Heart left ventricle (tissue), 16 donors: ENCODE results near the gene XPC. TPM values are rescaled to one million over a fixed set of nuclear protein-coding genes. Genes with fewer than 3 reads are reported as not detected.

Experiments used
- ATAC-seq, 4 donors: fragments of 200-7000 bp; cut with Tn5 transposase; one replicate each; pipeline ENCODE4 v1.9.1; 2020 to 2022; ENCODE audit warnings: moderate library complexity in 4 of 4, mild to moderate bottlenecking in 3 of 4, moderate number of reproducible peaks in 1 of 4
- DNase-seq, 5 donors: peaks; one replicate each; pipeline ENCODE4 v3.0.0-alpha.2; 2020
- H3K27ac ChIP-seq, 12 donors: fragments of 200-600 bp; sonication (generic) in 4 of 12; one replicate each; pipeline versions ENCODE4 v1.5.0 to v1.8.0; 2016 to 2022; ENCODE audit warnings: mild to moderate bottlenecking in 2 of 12
- H3K27me3 ChIP-seq, 9 donors: fragments of 200-600 bp; sonication (generic) in 2 of 9; one replicate each; pipeline versions ENCODE4 v1.5.1 to v1.8.0; 2016 to 2022; ENCODE audit warnings: mild to moderate bottlenecking in 3 of 9
- H3K36me3 ChIP-seq, 9 donors: fragments of 200-600 bp; sonication (generic) in 2 of 9; one replicate each; pipeline versions ENCODE4 v1.5.0 to v1.8.0; 2018 to 2022; ENCODE audit warnings: mild to moderate bottlenecking in 2 of 9
- H3K4me1 ChIP-seq, 12 donors: fragments of 200-600 bp; sonication (generic) in 4 of 12; one replicate each; pipeline versions ENCODE4 v1.5.0 to v1.8.0; 2016 to 2022; ENCODE audit warnings: mild to moderate bottlenecking in 3 of 12
- H3K4me3 ChIP-seq, 12 donors: fragments of 200-600 bp; sonication (generic) in 4 of 12; one replicate each; pipeline versions ENCODE4 v1.5.0 to v1.8.0; 2017 to 2022; ENCODE audit warnings: mild to moderate bottlenecking in 9 of 12, moderate library complexity in 4 of 12
- H3K9me3 ChIP-seq, 12 donors: fragments of 200-600 bp; sonication (generic) in 4 of 12; one replicate each; pipeline versions ENCODE4 v1.5.0 to v1.8.0; 2016 to 2022; ENCODE audit warnings: mild to moderate bottlenecking in 1 of 12
- CTCF ChIP-seq, 12 donors: fragments of 200-600 bp; sonication (generic) in 4 of 12; IDR thresholded peaks; one replicate each; pipeline versions ENCODE4 v1.5.0 to v1.8.0; 2018 to 2022; ENCODE audit warnings: antibody characterized with exemption in 12 of 12, mild to moderate bottlenecking in 5 of 12
- POLR2A ChIP-seq, 2 donors: fragments of 450-650 bp; IDR thresholded peaks; one replicate each; pipeline ENCODE4 v1.6.1; 2017; ENCODE audit warnings: antibody characterized with exemption in 2 of 2, mild to moderate bottlenecking in 2 of 2, moderate library complexity in 2 of 2
- WGBS, 4 donors: extraction: QIAGEN DNeasy Blood & Tissue Kit in 2 of 4; methylation state at CpG; one replicate each; pipeline versions ENCODE4 v1.1.5 to v1.1.7; 2013 to 2018; 5-methylcytosine and 5-hydroxymethylcytosine counted together
- intact Hi-C, 10 donors: fragments of 100-400 bp; cut with DNase I; formaldehyde crosslinking; loops; one replicate each; pipeline versions ENCODE4 v1.11.1 to v1.14.2; 2022
- polyA plus RNA-seq, 2 donors: library from polyadenylated mRNA; stranded (reverse); fragments of 200-250 nt; gene quantifications; one replicate each; pipeline ENCODE4 v1.2.3, GENCODE V29; 2013
- total RNA-seq, 9 donors: library from RNA; depleted of rRNA in 2 of 9; stranded (reverse); fragments of >200 nt in 2 of 9; fragmentation: NEBNext Ultra II Directional in 3 of 9; extraction: Animal tissue kit (Norgen Biotek cat#: 25700) in 3 of 9; gene quantifications; one replicate each; pipeline versions ENCODE4 v1.1.0 to v1.2.4, GENCODE V29; 2016 to 2023
- donor health status: ischemic (EF 13 %, LVEDD 7.1; RV severe dilation, severe dysfunction).
- donor health status: healthy with polysubstance abuse.
- donor health status: DM: no; HTN: yes; CAD: no.
- donor health status: DM: no; HTN: no; CAD: no.
- donor health status: ischemic (EF 25% LVEDD 6.9; RV normal size, moderate dysfunction).
- donor health status: ischemic (EF 25% LVEDD 5.7; RV mildly dilated, moderate dysfunction).
- donor health status: healthy.
- donor health status: DM: yes; HTN: yes; CAD: no.
- donor health status: ischemic (EF 35%, LVEDD 5.7; RV mildly dilated, moderate dysfunction).
- donor health status: nonischemic (EF 11% LVEDD 7.7; RV severe dilation, severe dysfunction).
- donor health status: DM: yes; HTN: yes; CAD: no.
- donor health status: PGD.
- donor health status: ischemic (EF 29% LVEDD 5.4; RV normal size, mild dysfunction).
- donor health status: nonischemic (EF 23%, LVEDD 6.1; RV moderate dilation, normal function).

XPC gene
- total and polyA plus RNA-seq, 11 donors, result 6.1 to 20.0 (median 9.5) TPM

- H3K36me3 ChIP-seq, result peaks cover 0 to 93% (median 77%) of the 10 kb centered on the region in 9 donors
- no peaks in the 10 kb centered on the region for H3K9me3 ChIP-seq
- H3K4me1 ChIP-seq, result peaks cover 0 to 2% (median 0%) of the 10 kb centered on the region in 12 donors
- no peak for DNase-seq
- intact Hi-C loops, result no loop called here
- H3K27me3 ChIP-seq, result no peaks in the 10 kb centered on the region
- WGBS, 4 donors, result 90 to 96% (median 92%) methylated on average over 4 of the region's 4 CpGs
- TF ChIP-seq POLR2A (IDR thresholded peaks at IDR 0.05) (no peak), CTCF (IDR thresholded peaks at IDR 0.05) (no peak)
- no peak overlapping the region for H3K4me3 ChIP-seq
- H3K27ac ChIP-seq, result no peak overlapping the region
- ATAC-seq, result no peak
Observed at GRCh38 chr3:14152963-14153355, 25.4 kb downstream of the XPC start.

DNA sequence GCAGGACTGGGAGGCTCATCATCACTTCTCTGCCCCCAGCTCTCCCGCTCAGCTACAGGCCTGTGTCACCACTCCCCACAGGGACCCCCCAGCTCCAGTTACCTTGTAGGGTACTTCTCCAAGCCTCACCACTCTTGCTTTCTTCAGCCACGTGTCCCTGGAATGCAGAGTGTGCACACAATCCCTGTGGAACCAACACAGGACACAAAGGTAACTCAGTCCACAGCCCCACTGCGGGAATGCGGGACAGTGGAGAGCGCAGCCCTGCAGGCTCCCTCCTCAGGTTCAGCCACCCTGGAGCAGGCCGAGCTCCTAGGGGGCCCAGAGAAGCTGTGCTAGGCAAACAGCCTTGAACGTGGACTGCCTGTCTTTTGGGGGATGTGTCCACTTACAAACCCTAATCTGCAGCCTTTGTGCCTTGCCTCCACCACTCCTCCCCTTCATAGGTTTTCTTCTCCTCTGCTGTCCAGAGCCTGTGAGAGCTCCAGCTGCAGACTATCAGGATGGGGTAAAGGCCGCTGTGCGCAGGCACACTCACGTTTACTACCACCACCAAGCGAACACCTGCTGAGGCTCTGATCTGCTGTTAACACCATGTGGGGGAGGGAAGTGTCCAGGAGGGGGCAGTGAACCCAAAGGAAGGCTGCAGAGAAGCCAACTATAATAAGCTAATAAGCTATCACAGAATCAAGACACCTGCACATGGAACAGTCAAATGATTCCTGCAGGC is 26.0 kb downstream of the XPC start:
- Histone ChIP-seq H3K4me3 (no peak overlapping the region), H3K27ac (no peak overlapping the region), H3K4me1 (peaks cover 0 to 7% (median 0%) of the 10 kb centered on the region in 12 donors), H3K36me3 (peaks cover 0 to 93% (median 77%) of the 10 kb centered on the region in 9 donors), H3K9me3 (no peaks in the 10 kb centered on the region), H3K27me3 (no peaks in the 10 kb centered on the region)
- peak in 1 of 5 donors; percentile 8 for DNase-seq
- WGBS, 4 donors, result 88 to 96% (median 91%) methylated on average over 11 of the region's 11 CpGs
- intact Hi-C loops, result no loop called here
- ATAC-seq, result no peak
- TF ChIP-seq CTCF (IDR thresholded peaks at IDR 0.05) (peak in 2 of 12 donors; percentile 4 to 19), POLR2A (IDR thresholded peaks at IDR 0.05) (no peak)

GRCh38 chr3:14151471-14152083 is 26.8 kb downstream of the XPC start:
- TF ChIP-seq POLR2A (IDR thresholded peaks at IDR 0.05), result no peak
- H3K4me1 ChIP-seq, result peaks cover 0 to 15% (median 0%) of the 10 kb centered on the region in 12 donors
- no peak for DNase-seq
- no peaks in the 10 kb centered on the region for H3K9me3 ChIP-seq
- ATAC-seq, result no peak
- no peak overlapping the region for H3K27ac ChIP-seq
- no peaks in the 10 kb centered on the region for H3K27me3 ChIP-seq
- intact Hi-C loops, result no loop called here
- H3K36me3 ChIP-seq, result peaks cover 0 to 93% (median 77%) of the 10 kb centered on the region in 9 donors
- no peak overlapping the region for H3K4me3 ChIP-seq
- WGBS, 4 donors, result 86 to 94% (median 90%) methylated on average over 10 to 12 of the region's 12 CpGs

GRCh38 chr3:14150491-14151230 is 27.7 kb downstream of the XPC start:
- H3K4me1 ChIP-seq, result peaks cover 0 to 22% (median 2%) of the 10 kb centered on the region in 12 donors
- TF ChIP-seq CTCF (IDR thresholded peaks at IDR 0.05) (no peak), POLR2A (IDR thresholded peaks at IDR 0.05) (no peak)
- intact Hi-C loops, result no loop called here
- DNase-seq, result no peak
- H3K27ac ChIP-seq, result no peak overlapping the region
- ATAC-seq, result no peak
- H3K9me3 ChIP-seq, result no peaks in the 10 kb centered on the region
- no peaks in the 10 kb centered on the region for H3K27me3 ChIP-seq
- WGBS, 4 donors, result 94 to 96% (median 96%) methylated on average over 9 of the region's 9 CpGs
- peaks cover 0 to 93% (median 76%) of the 10 kb centered on the region in 9 donors for H3K36me3 ChIP-seq
- no peak overlapping the region for H3K4me3 ChIP-seq
